DMS79 (cell line): Measurements from ENCODE around the gene RPAP3.
A peak's percentile ranks its signal among the peaks of the same experiment; 100 is the strongest.

Experiments used
- DNase-seq: peaks from one replicate; lab custom pipeline; 2025; lab: John Stamatoyannopoulos, UW

RPAP3 gene, protein sequence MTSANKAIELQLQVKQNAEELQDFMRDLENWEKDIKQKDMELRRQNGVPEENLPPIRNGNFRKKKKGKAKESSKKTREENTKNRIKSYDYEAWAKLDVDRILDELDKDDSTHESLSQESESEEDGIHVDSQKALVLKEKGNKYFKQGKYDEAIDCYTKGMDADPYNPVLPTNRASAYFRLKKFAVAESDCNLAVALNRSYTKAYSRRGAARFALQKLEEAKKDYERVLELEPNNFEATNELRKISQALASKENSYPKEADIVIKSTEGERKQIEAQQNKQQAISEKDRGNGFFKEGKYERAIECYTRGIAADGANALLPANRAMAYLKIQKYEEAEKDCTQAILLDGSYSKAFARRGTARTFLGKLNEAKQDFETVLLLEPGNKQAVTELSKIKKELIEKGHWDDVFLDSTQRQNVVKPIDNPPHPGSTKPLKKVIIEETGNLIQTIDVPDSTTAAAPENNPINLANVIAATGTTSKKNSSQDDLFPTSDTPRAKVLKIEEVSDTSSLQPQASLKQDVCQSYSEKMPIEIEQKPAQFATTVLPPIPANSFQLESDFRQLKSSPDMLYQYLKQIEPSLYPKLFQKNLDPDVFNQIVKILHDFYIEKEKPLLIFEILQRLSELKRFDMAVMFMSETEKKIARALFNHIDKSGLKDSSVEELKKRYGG

DNA sequence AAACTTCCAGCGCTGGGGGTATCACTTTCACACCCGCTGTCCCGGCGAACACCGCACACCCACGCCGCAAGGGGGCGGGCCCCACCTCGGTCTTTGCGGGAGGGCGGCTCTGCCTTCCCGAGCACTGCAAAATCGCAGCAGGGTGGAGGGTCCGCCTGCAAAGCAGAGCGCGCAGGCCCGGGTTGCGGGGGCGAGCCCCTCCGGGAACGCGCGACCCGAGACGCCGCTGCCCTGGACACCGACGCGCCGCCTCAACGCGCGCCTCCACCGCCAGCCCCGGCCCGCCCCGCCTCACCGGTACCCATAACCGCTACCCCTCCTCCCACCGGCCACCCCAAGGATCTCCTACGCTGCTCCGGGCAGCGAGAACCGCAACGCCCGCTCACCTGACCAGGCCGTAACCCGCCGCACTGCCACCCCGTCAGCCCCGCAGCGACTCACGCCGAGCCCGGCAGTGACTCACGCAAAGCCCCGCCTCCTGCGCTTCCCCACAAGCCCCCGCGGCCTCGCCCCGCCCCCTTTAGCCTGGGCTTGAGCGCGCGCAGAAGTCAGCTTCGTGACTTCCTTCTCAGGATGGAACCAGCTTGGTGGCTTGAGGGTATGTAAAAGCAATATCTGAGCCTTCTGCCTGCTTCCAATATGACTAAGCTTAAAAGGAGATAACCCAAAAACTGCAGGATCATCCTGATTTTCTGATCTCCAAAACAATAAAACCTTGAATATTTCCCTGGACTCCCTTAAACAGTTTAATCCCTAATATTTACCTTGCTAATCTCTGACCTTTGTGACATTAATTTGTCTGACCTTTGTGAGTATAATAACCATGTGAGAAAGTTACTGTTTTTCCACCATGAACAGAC is at the start of gene RPAP3:
RPAP3 (minus strand) TSS at position 465 of the 860 bp plus-strand sequence. CDS start 3,190 bp downstream, outside the sequence.
- DNase-seq: peak; percentile 90

GRCh38 chr12:47754881-47755280 is 49.1 kb upstream of the RPAP3 start:
- no peak for DNase-seq

- DNase-seq: no peak
These were observed 48.3 kb upstream of the RPAP3 start for GRCh38 chr12:47754126-47754525.

DNA sequence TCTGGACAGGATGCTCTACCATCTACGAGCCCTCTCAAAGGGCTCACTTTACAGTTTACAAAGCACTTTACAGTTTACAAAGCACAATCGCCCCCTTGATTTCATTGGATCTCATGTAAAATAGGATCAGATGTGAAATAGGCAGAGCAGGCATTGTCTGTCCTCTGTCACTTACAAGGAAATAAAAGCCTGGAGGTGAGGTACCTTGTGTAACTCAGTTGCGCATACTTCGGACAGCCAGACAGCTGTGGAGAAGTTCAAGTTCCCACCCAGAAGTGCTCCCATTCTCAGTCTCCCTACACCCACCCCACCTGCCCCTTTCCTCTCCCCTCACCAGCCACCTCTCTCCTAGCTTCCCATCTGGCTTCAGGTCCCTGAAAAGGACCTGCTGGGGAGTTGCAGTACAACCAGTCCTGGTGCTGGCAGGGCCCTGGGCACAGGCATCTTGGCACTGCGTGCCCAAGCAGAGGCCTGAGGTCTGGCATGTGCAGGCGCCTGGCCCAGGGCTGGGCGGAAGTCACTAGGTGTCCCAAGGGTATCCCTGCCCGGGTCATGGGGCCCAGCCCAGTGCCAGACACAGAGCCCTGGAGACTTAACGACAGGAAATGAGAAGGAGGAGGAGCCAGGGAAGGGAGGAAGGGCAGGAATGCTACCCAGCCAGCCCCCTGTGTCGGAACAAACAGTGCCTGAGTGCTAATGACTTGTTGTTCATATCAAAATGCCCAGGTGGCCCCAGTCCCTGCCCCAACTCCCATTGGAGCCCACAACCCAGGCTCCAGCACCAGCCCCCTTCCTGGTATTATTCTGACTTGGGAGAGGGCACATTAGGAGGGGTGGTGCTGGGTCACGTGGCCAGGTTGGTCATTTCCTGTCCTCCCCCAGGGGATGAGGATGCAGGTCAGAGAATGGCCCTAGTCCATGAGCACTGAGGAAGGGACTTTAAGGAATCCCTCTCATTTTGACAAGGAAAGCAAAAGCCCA is 47.5 kb upstream of the RPAP3 start:
- no peak for DNase-seq

DNA sequence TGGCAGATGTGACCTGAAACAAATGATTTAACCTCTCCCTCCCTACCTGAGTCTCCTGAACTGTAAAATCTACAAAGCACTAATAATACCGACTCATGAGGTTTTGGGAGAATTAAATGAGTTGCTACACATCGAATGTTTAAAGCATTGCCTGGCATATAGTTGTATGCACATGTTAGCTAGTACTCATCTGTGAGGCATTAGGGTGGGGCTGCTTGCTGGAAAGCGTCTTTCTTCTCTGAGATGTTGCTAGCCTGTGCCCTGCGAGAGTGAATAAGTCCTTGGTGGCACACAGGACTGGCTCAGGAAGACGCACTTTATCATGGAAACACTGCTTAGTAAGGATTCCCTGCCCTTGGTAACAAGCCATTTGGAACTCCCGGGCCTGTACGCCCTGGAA is 46.7 kb upstream of the RPAP3 start:
- no peak for DNase-seq

GRCh38 chr12:47752121-47752520 is 46.3 kb upstream of the RPAP3 start:
- DNase-seq: no peak

DNA sequence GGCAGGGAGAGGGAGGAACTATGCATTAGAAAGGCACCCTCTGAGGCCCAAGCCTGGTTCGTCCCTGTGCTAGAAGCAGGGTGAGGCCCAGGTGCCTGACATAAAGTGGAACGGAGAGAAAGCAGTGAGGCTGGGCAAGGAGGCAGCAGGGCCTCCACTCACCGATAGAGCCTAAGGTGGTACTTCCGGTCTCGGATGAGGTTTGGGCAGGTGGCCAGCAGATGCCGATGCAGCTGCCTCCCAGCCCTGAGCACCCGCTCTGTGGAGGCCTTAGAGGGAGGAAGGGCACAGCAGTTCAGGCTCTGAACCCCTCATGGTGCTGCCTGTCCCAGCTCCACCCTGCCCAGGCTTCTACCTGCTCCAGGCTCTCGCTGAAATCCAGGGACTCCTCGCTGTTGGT is 45.7 kb upstream of the RPAP3 start:
- no peak for DNase-seq

GRCh38 chr12:47750916-47751470 is 45.2 kb upstream of the RPAP3 start:
- DNase-seq: no peak

- no peak for DNase-seq
These were observed 44.5 kb upstream of the RPAP3 start for GRCh38 chr12:47750229-47750798.

DNA sequence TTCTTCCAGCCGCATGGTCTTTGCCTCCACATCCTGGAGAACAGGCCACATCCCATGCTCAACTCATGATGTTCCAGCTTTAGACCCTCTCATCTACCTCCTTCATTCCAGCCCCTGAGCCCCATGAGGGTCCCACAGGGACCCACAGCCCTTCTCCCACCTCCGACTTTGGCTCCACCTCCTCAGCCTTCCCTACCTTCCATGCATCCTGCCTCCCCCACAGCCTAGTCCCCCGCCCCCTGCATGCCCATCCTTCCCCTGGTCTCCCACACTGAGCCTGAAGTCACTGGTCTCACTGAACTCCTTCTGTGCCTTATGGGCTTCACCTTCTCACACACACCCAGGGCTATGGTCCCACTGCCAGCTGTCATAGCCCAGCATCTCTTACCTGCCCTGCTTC is 43.1 kb upstream of the RPAP3 start:
- no peak for DNase-seq

DNA sequence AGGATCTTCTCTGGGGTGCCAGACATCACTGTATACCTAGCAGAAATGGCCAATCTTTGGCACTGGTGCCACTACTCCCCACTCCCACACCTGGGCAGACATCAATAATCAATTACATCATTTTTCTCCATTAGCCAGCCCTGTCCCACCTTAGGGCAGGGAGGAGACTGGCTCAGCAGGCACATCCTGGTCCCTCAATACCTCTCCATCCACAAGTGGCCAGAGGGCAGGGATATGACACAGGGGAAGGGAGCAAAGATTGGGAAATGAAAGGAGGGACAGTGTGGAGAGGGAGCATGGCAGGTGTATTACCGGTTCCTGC is 42.6 kb upstream of the RPAP3 start:
- no peak for DNase-seq

DNA sequence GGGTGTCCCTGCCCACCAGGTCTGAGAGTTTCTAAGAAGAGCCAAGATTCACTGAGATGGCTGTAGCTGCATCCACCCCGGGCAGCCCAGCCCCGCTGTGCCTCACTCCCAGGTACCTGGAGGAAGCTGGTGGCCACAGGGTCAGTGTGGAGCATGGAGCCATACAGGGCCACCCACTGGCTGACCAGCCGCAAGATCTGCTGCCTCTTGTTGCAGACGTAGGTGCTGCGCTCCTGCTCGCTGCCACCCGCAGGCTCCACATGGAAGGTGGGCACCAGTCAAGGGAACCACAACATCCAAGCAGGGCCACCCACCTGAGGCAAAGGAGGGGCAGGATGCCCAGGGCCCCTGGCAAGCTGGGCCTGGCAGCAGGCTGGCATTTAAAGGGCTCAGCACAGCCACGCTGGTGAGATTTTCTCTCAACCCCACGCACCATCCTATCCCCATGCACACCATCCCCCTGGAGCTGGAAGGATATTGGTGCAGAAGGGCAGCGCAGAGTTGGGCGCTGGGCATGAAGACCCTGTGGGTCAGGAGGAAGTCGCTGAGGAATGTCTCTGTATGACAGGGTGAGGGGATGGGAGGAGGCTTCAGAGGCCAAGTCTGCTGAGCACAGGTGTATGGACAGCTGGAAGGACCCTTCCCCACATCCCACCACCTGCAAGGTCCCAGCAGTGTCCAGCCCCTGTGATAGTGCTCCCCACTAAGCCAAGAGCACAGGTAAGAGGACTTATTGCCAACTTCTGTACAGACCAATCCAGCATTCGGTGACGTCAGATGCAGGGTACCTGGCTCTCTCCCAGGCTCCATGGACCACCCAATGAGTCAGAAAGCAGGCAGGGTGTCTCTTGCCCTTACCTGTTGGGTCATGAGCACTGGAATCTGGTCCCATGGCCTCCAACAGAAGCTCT is 42.0 kb upstream of the RPAP3 start:
- DNase-seq: no peak

DNA sequence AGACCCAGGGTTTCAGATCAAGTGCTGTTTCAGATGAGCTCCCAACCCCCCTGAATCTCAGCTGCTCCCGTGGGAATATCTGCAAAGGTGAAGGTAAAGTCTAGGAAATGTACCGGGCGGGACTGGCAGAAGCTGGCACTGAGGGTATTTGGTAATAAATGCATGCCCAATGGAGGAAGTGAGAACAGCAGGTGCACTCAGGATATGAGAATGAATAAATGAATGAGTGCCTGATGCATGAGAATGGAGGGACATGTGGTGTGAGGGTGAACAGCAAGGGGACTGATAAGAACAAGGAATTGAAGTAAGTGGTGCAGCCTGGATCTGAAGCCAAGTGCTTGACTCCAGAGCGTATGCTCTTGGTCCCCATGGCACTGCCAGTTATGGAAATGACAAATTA is 41.3 kb upstream of the RPAP3 start:
- DNase-seq: no peak

- DNase-seq: no peak
These were observed 40.7 kb upstream of the RPAP3 start for GRCh38 chr12:47746523-47746922.

GRCh38 chr12:47746073-47746472 is 40.2 kb upstream of the RPAP3 start:
- DNase-seq: no peak

GRCh38 chr12:47745485-47746041 is 39.7 kb upstream of the RPAP3 start:
- no peak for DNase-seq

- DNase-seq: no peak
These were observed 39.1 kb upstream of the RPAP3 start for GRCh38 chr12:47744778-47745436.

DNA sequence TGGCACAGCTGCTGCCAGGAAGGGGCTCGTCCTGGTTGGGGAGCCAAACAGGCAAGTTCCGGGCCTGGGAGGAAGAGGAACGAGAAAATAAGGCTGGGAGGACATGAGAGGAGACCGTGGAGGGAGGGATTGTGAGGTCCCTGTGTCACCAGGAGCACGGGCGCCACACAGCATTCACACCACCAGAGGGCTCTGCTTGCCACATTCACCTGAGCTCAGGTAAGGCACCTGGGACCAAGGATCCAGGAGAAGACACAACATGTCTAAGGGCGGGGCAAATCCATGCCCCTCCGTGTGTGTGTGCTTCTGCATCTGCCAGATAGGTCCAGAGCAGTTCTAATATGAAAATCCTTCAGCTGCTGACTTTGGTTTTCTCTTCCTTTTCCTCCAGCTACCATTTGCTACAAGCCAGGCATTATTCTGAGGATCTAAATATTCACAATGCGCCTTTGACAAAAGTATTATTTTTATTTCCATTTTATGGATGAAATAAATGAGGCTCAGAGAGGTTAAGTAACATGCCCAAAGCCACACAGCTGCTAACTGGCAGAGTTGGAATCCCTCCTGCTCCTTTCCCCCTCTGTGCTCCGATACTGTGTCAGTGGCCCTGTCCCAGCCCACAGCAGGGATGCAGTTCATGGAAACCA is 38.3 kb upstream of the RPAP3 start:
- DNase-seq: peak; percentile 70
